Common myeloid progenitor, CD34-positive (primary cell): ENCODE results near the gene WDR62.
"Not testable (repeated sequence)": the region's sequence is repeated elsewhere in the genome, so short reads cannot be mapped to it uniquely, and the experiment has no call there.

ENCODE experiments used
- CTCF ChIA-PET: fragments of 350-600 bp; sonication (Branson Sonifier 250); formaldehyde crosslinking; loops from one replicate; lab custom pipeline; 2021; ENCODE audit warnings: antibody characterized with exemption; lab: Charles Lee
- POLR2A ChIA-PET: fragments of 350-600 bp; sonication (Branson Sonifier 250); formaldehyde crosslinking; loops from one replicate; lab custom pipeline; 2021; ENCODE audit warnings: antibody characterized with exemption; lab: Charles Lee
- DNase-seq, 3 donors: peaks; one replicate each; pipeline versions ENCODE4 v3.0.0 to v3.0.0-alpha.2; 2013
- H3K27ac ChIP-seq, 2 experiments: 1 replicate in 1 of 2; 2 replicates in 1 of 2; pipeline ENCODE4 v1.7.0; 2013; ENCODE audit warnings: inconsistent platforms in 2 of 2, low read length in 2 of 2, mild to moderate bottlenecking in 2 of 2, low read depth in 1 of 2, moderate library complexity in 1 of 2; ENCODE audit not compliant: severe bottlenecking in 2 of 2, insufficient read depth in 1 of 2, poor library complexity in 1 of 2
- H3K27me3 ChIP-seq, 5 experiments: replicated peaks in 2 of 5; 1 replicate in 3 of 5; 2 replicates in 2 of 5; pipeline versions ENCODE4 v1.6.1 to v1.7.0; 2013; ENCODE audit warnings: low read length in 4 of 5, mild to moderate bottlenecking in 2 of 5, moderate library complexity in 2 of 5, inconsistent platforms in 1 of 5; ENCODE audit not compliant: insufficient read depth in 5 of 5, control insufficient read depth in 4 of 5
- H3K36me3 ChIP-seq, 4 experiments: 1 replicate in 2 of 4; 2 replicates in 2 of 4; pipeline versions ENCODE4 v1.6.1 to v1.7.0; 2013; ENCODE audit warnings: low read length in 3 of 4, control low read depth in 1 of 4, mild to moderate bottlenecking in 1 of 4; ENCODE audit not compliant: control insufficient read depth in 4 of 4, insufficient read depth in 4 of 4
- H3K4me1 ChIP-seq, 4 experiments: 1 replicate in 3 of 4; 2 replicates in 1 of 4; pipeline versions ENCODE4 v1.6.1 to v1.7.1; 2013; ENCODE audit warnings: low read length in 3 of 4, mild to moderate bottlenecking in 3 of 4, control low read depth in 1 of 4, inconsistent platforms in 1 of 4, moderate library complexity in 1 of 4; ENCODE audit not compliant: control insufficient read depth in 4 of 4, insufficient read depth in 4 of 4; ENCODE audit errors: control extremely low read depth in 1 of 4
- H3K4me3 ChIP-seq, 7 experiments: 1 replicate in 4 of 7; 2 replicates in 3 of 7; pipeline versions ENCODE4 v1.5.1 to v1.7.0; 2013; ENCODE audit warnings: mild to moderate bottlenecking in 7 of 7, low read length in 6 of 7, moderate library complexity in 6 of 7, inconsistent platforms in 2 of 7, low read depth in 2 of 7, control low read depth in 1 of 7; ENCODE audit not compliant: insufficient read depth in 4 of 7, control insufficient read depth in 1 of 7; ENCODE audit errors: extremely low read depth in 1 of 7
- H3K9me3 ChIP-seq, 5 experiments: 1 replicate in 4 of 5; 2 replicates in 1 of 5; pipeline versions ENCODE4 v1.6.1 to v1.7.1; 2013; ENCODE audit warnings: low read length in 4 of 5, mild to moderate bottlenecking in 2 of 5, inconsistent platforms in 1 of 5, low read depth in 1 of 5, moderate library complexity in 1 of 5; ENCODE audit not compliant: control insufficient read depth in 4 of 5, insufficient read depth in 2 of 5; ENCODE audit errors: control extremely low read depth in 1 of 5
- WGBS: methylation state at CpG from one replicate; pipeline ENCODE4 v1.1.5; 2013; ENCODE audit not compliant: insufficient coverage; 5-methylcytosine and 5-hydroxymethylcytosine counted together

The WDR62 gene

GRCh38 chr19:36041092-36041491 lies 13.6 kb upstream of the WDR62 start:
- H3K9me3 ChIP-seq, H3K27me3 ChIP-seq, CTCF ChIA-PET, H3K36me3 ChIP-seq, POLR2A ChIA-PET, H3K4me3 ChIP-seq, DNase-seq, H3K27ac ChIP-seq: not testable (repeated sequence)
- peaks cover 0 to 15% (median 14%) of the 10 kb centered on the region in 4 experiments for H3K4me1 ChIP-seq
- 100% methylated on average over 3 of the region's 6 CpGs for WGBS

- ChIA-PET POLR2A (interaction anchor here (0.5 kb wide), 1 partner anchor 8 kb away, joined by 6 read pairs; no protein-coding TSS in a partner anchor), CTCF (interaction anchor here (2.4 kb wide), 1 partner anchor 11 kb away, joined by 9 read pairs; the partner anchor contains the start of gene THAP8)
- Histone ChIP-seq H3K4me1 (peaks cover 0 to 8% (median 8%) of the 10 kb centered on the region in 4 experiments), H3K9me3 (no peaks in the 10 kb centered on the region), H3K27me3 (no peaks in the 10 kb centered on the region), H3K4me3 (no peak overlapping the region), H3K27ac (no peak overlapping the region), H3K36me3 (peaks cover 0 to 16% (median 7%) of the 10 kb centered on the region in 4 experiments)
- DNase-seq = no peak
- no CpG with 5 or more reads among the region's 3 CpGs for WGBS
Measured at GRCh38 chr19:36041831-36042230, 12.9 kb upstream of the WDR62 start.

GRCh38 chr19:36043952-36044351 lies 10.7 kb upstream of the WDR62 start:
- no peaks in the 10 kb centered on the region for H3K9me3 ChIP-seq
- H3K4me1 ChIP-seq = no peaks in the 10 kb centered on the region
- peaks cover 0 to 19% (median 7%) of the 10 kb centered on the region in 4 experiments for H3K36me3 ChIP-seq
- CTCF ChIA-PET = interaction anchor here (2.4 kb wide), 1 partner anchor 9 kb away, joined by 9 read pairs; the partner anchor contains the start of gene THAP8
- no CpG with 5 or more reads among the region's 2 CpGs for WGBS
- H3K27me3 ChIP-seq = no peaks in the 10 kb centered on the region
- no peak overlapping the region for H3K27ac ChIP-seq
- H3K4me3 ChIP-seq = no peak overlapping the region
- POLR2A ChIA-PET = no interaction called here
- DNase-seq = no peak

GRCh38 chr19:36046443-36047050 lies 8.2 kb upstream of the WDR62 start:
- H3K9me3 ChIP-seq = no peaks in the 10 kb centered on the region
- H3K36me3 ChIP-seq = peaks cover 0 to 12% (median 4%) of the 10 kb centered on the region in 4 experiments
- 97% methylated on average over 5 of the region's 5 CpGs for WGBS
- no peak overlapping the region for H3K4me3 ChIP-seq
- POLR2A ChIA-PET = no interaction called here
- H3K27ac ChIP-seq = no peak overlapping the region
- DNase-seq = no peak
- no peaks in the 10 kb centered on the region for H3K27me3 ChIP-seq
- H3K4me1 ChIP-seq = no peaks in the 10 kb centered on the region
- CTCF ChIA-PET = interaction anchor here (1.1 kb wide), 1 partner anchor 80 kb away, joined by 3 read pairs; no protein-coding TSS in a partner anchor

GRCh38 chr19:36047835-36048234 lies 6.9 kb upstream of the WDR62 start:
- Histone ChIP-seq H3K4me3 (no peak overlapping the region), H3K4me1 (peaks cover 0 to 3% (median under 1%) of the 10 kb centered on the region in 4 experiments), H3K27me3 (no peaks in the 10 kb centered on the region), H3K27ac (no peak overlapping the region), H3K9me3 (no peaks in the 10 kb centered on the region), H3K36me3 (peaks cover 0 to 12% (median 5%) of the 10 kb centered on the region in 4 experiments)
- ChIA-PET POLR2A (no interaction called here), CTCF (interaction anchor here (1.1 kb wide), 1 partner anchor 79 kb away, joined by 3 read pairs; no protein-coding TSS in a partner anchor)
- no peak for DNase-seq

GRCh38 chr19:36049080-36049698 lies 5.5 kb upstream of the WDR62 start:
- H3K4me3 ChIP-seq = no peak overlapping the region
- CTCF ChIA-PET = no interaction called here

GRCh38 chr19:36051236-36051635 lies 3.5 kb upstream of the WDR62 start:
- H3K27me3 ChIP-seq = no peaks in the 10 kb centered on the region
- H3K36me3 ChIP-seq = peaks cover 0 to 12% (median 5%) of the 10 kb centered on the region in 4 experiments
- peaks cover 3 to 24% (median 12%) of the 10 kb centered on the region in 4 experiments for H3K4me1 ChIP-seq
- DNase-seq = peak in 1 of 3 donors; percentile 17
- no peak overlapping the region for H3K27ac ChIP-seq
- ChIA-PET POLR2A (no interaction called here), CTCF (interaction anchor here (0.7 kb wide), 1 partner anchor 42 kb away, joined by 5 read pairs; no protein-coding TSS in a partner anchor)
- H3K9me3 ChIP-seq = no peaks in the 10 kb centered on the region
- H3K4me3 ChIP-seq = no peak overlapping the region
- 67% methylated on average over 3 of the region's 3 CpGs for WGBS

More at GRCh38 chr19:36049080-36049698, 5.5 kb upstream of the WDR62 start:
- no peak overlapping the region for H3K27ac ChIP-seq
- H3K36me3 ChIP-seq = peaks cover 0 to 12% (median 5%) of the 10 kb centered on the region in 4 experiments
- no peaks in the 10 kb centered on the region for H3K9me3 ChIP-seq
- no peaks in the 10 kb centered on the region for H3K27me3 ChIP-seq
- no peak for DNase-seq
- peaks cover 0 to 14% (median 5%) of the 10 kb centered on the region in 4 experiments for H3K4me1 ChIP-seq
- 100% methylated on average over 1 of the region's 4 CpGs for WGBS
- POLR2A ChIA-PET = no interaction called here
